ENCODE results near the gene INSRR.

The INSRR gene

DNA sequence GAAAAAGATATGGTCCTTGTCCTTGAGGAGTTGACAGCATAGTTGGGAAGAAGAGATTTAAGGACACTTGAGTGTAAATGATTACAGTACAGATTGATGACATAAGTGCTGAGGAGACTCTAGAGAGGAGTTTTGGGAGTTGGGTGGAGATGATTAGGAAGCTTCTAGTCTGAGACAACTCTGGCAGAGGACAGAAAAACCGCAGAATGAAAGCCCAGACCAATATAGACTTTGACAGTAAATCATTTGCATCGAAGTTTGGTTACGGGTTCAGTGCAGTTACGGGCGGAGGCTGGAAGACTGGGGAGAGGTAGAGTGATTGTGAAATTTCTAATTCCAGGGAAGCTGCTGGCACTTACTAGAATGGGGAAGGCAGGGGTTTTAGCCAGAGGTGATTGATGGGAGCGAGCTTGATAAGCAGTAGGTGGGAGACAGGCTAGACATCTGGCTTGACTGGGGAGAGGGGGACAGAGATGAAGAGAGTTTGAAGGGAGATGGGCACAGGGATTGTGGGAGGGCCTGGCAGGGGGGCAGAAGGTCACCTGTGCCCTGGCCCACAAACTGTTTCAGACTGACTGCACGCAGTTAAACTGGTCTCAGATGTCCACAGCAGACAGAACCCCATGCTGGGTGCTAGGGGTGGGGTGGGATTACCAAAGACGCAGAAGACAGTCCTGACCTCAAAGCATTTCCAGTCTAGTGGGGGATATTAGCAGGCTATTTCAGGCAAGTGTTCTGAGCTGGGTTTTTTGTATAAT lies 62.4 kb downstream of the INSRR start:
- Histone ChIP-seq H3K9me3 (ENCODE audit: severe bottlenecking) (no peaks in the 10 kb centered on the region), H3K27ac (peak overlapping the region; percentile 47), H3K4me3 (ENCODE audit: low read depth, low read length) (no peak overlapping the region), H3K27me3 (ENCODE audit: insufficient read depth, low read depth, severe bottlenecking) (no peaks in the 10 kb centered on the region), H3K36me3 (peaks cover 100% of the 10 kb centered on the region)
- TF ChIP-seq, protein P1, sequence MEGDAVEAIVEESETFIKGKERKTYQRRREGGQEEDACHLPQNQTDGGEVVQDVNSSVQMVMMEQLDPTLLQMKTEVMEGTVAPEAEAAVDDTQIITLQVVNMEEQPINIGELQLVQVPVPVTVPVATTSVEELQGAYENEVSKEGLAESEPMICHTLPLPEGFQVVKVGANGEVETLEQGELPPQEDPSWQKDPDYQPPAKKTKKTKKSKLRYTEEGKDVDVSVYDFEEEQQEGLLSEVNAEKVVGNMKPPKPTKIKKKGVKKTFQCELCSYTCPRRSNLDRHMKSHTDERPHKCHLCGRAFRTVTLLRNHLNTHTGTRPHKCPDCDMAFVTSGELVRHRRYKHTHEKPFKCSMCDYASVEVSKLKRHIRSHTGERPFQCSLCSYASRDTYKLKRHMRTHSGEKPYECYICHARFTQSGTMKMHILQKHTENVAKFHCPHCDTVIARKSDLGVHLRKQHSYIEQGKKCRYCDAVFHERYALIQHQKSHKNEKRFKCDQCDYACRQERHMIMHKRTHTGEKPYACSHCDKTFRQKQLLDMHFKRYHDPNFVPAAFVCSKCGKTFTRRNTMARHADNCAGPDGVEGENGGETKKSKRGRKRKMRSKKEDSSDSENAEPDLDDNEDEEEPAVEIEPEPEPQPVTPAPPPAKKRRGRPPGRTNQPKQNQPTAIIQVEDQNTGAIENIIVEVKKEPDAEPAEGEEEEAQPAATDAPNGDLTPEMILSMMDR (IDR thresholded peaks at IDR 0.05; ENCODE audit: low read depth, low read length): no peak
- no peak for DNase-seq

DNA sequence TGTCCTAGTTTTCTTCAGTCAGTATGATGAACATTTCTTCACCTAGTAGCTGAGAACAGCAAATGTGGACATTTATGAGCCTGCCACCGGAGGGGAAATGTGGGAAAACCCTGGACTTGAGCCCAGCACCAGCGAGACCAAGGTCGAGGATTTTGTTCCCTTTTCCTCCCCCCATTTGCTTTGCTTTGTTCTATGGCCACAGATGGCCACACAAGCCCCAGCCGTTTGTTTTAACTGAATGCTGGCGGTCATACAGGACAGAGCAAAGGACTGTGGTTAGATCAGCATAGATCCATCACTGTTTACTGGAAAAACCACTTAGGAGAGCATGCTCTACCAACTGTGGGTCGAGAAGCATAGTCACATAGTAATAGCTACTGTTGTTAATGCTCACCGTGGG lies 63.1 kb downstream of the INSRR start:
- peaks cover 100% of the 10 kb centered on the region for H3K36me3 ChIP-seq
- DNase-seq: no peak
- H3K27me3 ChIP-seq (ENCODE audit: insufficient read depth, low read depth, severe bottlenecking): no peaks in the 10 kb centered on the region
- TF ChIP-seq, protein P1 (IDR thresholded peaks at IDR 0.05; ENCODE audit: low read depth, low read length): no peak
- H3K9me3 ChIP-seq (ENCODE audit: severe bottlenecking): no peaks in the 10 kb centered on the region
- peak overlapping the region; percentile 47 for H3K27ac ChIP-seq
- H3K4me3 ChIP-seq (ENCODE audit: low read depth, low read length): no peak overlapping the region

DNA sequence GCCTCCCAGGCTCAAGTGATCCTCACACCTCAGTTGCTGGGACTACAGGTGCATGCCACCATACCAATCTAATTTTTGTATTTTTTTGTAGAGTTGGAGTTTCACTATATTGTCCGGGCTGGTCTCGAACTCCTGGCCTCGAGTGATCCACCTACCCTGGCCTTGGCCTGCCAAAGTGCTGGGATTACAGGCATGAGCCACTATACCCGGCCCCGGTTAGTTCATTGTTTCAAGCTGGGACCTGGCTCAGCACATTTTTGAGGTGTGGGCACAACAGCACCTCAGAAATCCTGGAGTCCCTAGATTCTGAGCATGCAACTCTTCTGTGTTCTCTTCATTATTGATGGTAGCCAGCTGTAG lies 63.6 kb downstream of the INSRR start:
- Histone ChIP-seq H3K36me3 (peaks cover 100% of the 10 kb centered on the region), H3K4me3 (ENCODE audit: low read depth, low read length) (no peak overlapping the region), H3K27ac (peak overlapping the region; percentile 47), H3K27me3 (ENCODE audit: insufficient read depth, low read depth, severe bottlenecking) (no peaks in the 10 kb centered on the region), H3K9me3 (ENCODE audit: severe bottlenecking) (no peaks in the 10 kb centered on the region)
- no peak for DNase-seq
- TF ChIP-seq, protein P1 (IDR thresholded peaks at IDR 0.05; ENCODE audit: low read depth, low read length): no peak

DNA sequence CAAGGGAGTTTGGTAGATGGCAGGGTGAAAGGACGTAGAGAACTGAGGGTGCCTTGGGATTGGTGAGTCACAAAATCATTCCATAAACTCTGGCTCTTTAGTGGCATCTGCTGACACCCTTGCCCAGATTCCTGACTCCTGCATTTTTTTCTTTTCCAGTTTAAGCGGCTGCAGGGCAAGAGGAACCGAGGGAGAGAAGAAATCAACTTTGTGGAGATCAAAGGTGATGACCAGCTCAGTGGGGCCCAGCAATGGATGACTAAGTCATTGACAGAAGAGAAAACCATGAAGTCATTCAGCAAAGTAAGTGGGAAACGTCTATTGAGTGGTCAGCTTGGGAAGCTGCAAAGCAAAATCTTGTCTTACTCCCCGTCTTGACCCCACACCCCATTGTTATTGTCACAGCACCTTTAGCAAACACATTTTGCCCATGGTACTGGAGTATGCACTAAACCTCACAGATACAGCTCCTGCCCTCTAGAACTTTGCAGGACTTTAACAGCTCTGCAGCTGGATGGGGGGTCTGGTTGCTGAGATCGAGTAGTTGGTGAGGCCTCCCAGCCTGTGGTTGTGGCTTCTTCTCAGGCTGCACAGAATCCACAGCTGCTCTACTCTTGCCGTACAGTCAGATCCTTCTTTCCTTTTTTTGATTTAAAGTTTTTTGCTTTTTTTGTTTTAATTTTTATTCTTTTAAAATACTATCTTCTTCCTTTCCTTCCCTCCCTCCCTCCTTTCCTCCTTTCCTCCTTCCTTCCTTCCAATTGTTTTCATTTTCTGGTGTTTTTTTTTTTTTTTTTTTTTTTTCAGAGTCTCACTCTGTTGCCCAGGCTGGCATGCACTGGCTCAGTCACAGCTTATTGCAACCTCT lies 64.2 kb downstream of the INSRR start:
- Histone ChIP-seq H3K9me3 (ENCODE audit: severe bottlenecking) (no peaks in the 10 kb centered on the region), H3K27ac (no peak overlapping the region), H3K4me3 (ENCODE audit: low read depth, low read length) (no peak overlapping the region), H3K36me3 (peaks cover 100% of the 10 kb centered on the region), H3K27me3 (ENCODE audit: insufficient read depth, low read depth, severe bottlenecking) (no peaks in the 10 kb centered on the region)
- DNase-seq: no peak
- TF ChIP-seq, protein P1 (IDR thresholded peaks at IDR 0.05; ENCODE audit: low read depth, low read length): no peak
